ENCODE measurements around the gene TMCC2.

Gene TMCC2

GRCh38 chr1:205250699-205251098, 23.0 kb downstream of the TMCC2 start:
- Histone ChIP-seq H3K36me3 (replicated peaks) (no peaks in the 10 kb centered on the region), H3K4me3 (no peak overlapping the region), H3K4me1 (no peaks in the 10 kb centered on the region), H3K9me3 (no peaks in the 10 kb centered on the region), H3K27me3 (ENCODE audit: low read depth) (no peaks in the 10 kb centered on the region)
- no peak for DNase-seq (ENCODE audit: low spot score in 2 of 2)
- in situ Hi-C loops (cut with MboI; ENCODE audit: low sequenced_read_pairs) = no loop called here

DNA sequence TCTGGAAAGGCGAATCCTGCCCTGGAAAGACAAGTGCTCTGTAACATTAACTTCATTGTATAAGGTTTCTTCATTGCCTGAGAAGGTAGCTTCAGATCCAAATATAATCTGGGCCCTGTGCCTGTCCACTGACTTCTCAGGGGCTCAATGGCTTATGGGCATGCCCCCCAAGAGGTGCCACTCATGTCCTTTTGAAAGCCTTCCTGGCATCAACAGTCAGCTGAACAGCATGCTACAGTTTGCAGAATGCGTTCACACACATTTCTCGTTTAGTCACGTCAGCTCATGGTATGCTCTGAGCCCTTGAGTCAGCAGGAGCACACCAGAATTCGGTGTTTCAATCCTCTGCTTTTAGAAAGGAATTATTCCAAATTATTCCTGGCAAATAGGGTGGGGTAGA, 23.8 kb downstream of the TMCC2 start:
- in situ Hi-C loops (cut with MboI; ENCODE audit: low sequenced_read_pairs) = no loop called here
- no peak for DNase-seq (ENCODE audit: low spot score in 2 of 2)

DNA sequence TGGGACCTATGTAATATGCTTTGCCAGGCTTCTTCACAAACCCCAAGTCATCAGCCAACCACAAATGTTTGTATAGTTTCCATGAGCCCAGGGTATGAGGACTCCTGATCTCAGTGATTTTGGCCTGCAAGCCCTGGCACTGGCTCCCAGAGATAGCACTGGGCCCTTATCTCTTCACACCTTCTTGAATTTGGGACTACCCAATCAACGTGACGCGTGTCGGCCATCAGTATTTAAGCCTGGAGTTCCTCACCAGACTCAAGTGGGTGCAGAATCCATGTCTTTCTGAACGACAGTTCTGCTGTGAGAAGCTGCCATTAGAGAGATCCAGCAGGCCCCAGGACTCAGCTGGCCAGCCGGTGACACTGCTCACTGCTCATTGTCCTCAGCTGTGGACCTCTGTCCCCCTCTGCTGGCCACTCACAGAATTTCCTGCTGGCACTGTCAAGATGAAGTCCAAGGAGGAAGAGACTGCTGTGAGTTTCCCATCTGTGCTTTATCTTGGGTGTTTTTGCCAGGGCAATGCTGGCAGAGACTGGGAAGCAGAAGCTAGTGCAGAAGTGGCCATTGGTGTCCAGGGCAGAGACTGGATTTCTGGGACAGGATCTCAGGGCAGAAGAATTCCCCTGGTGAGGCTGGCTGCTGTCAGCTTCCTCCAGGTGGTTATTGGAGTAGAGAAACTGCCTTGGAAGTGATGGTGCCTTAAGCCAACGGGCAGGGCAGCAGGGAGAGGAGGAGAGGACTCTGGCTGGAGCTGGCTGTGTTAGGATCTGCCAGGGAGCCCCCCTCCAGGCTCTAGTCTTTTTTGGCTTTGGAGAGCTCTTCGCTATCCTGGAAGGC, 28.4 kb downstream of the TMCC2 start:
- H3K36me3 ChIP-seq (replicated peaks) = no peaks in the 10 kb centered on the region
- H3K4me3 ChIP-seq = no peak overlapping the region
- H3K9me3 ChIP-seq = no peaks in the 10 kb centered on the region
- in situ Hi-C loops (cut with MboI; ENCODE audit: low sequenced_read_pairs) = loop anchor here (5.0 kb wide), 1 partner anchor 259 kb away; no protein-coding TSS in a partner anchor
- no peaks in the 10 kb centered on the region for H3K27me3 ChIP-seq (ENCODE audit: low read depth)
- H3K4me1 ChIP-seq = no peaks in the 10 kb centered on the region
- peak; percentile 60 to 90 for DNase-seq (ENCODE audit: low spot score in 2 of 2)

More for the DNA sequence above, 23.8 kb downstream of the TMCC2 start:
- no peaks in the 10 kb centered on the region for H3K4me1 ChIP-seq
- H3K9me3 ChIP-seq = no peaks in the 10 kb centered on the region
- H3K4me3 ChIP-seq = no peak overlapping the region
- no peaks in the 10 kb centered on the region for H3K36me3 ChIP-seq (replicated peaks)
- no peaks in the 10 kb centered on the region for H3K27me3 ChIP-seq (ENCODE audit: low read depth)

- Histone ChIP-seq H3K36me3 (replicated peaks) (no peaks in the 10 kb centered on the region), H3K4me3 (no peak overlapping the region), H3K9me3 (no peaks in the 10 kb centered on the region), H3K27me3 (ENCODE audit: low read depth) (no peaks in the 10 kb centered on the region), H3K4me1 (no peaks in the 10 kb centered on the region)
- no peak for DNase-seq (ENCODE audit: low spot score in 2 of 2)
- in situ Hi-C loops (cut with MboI; ENCODE audit: low sequenced_read_pairs) = loop anchor here (5.0 kb wide), 1 partner anchor 260 kb away; no protein-coding TSS in a partner anchor
These were observed 29.3 kb downstream of the TMCC2 start for GRCh38 chr1:205256951-205257625.

- no peak overlapping the region for H3K4me3 ChIP-seq
- no peaks in the 10 kb centered on the region for H3K36me3 ChIP-seq (replicated peaks)
- no peak for DNase-seq (ENCODE audit: low spot score in 2 of 2)
- H3K9me3 ChIP-seq = no peaks in the 10 kb centered on the region
- in situ Hi-C loops (cut with MboI; ENCODE audit: low sequenced_read_pairs) = loop anchor here (5.0 kb wide), 1 partner anchor 260 kb away; no protein-coding TSS in a partner anchor
- H3K4me1 ChIP-seq = no peaks in the 10 kb centered on the region
- H3K27me3 ChIP-seq (ENCODE audit: low read depth) = no peaks in the 10 kb centered on the region
These were observed 30.0 kb downstream of the TMCC2 start for GRCh38 chr1:205257735-205258134.

- Histone ChIP-seq H3K4me1 (no peaks in the 10 kb centered on the region), H3K27me3 (ENCODE audit: low read depth) (no peaks in the 10 kb centered on the region), H3K4me3 (no peak overlapping the region), H3K9me3 (no peaks in the 10 kb centered on the region), H3K36me3 (replicated peaks) (no peaks in the 10 kb centered on the region)
- no peak for DNase-seq (ENCODE audit: low spot score in 2 of 2)
- in situ Hi-C loops (cut with MboI; ENCODE audit: low sequenced_read_pairs) = loop anchor here (5.0 kb wide), 1 partner anchor 261 kb away; no protein-coding TSS in a partner anchor
These were observed 30.5 kb downstream of the TMCC2 start for GRCh38 chr1:205258261-205258691.

DNA sequence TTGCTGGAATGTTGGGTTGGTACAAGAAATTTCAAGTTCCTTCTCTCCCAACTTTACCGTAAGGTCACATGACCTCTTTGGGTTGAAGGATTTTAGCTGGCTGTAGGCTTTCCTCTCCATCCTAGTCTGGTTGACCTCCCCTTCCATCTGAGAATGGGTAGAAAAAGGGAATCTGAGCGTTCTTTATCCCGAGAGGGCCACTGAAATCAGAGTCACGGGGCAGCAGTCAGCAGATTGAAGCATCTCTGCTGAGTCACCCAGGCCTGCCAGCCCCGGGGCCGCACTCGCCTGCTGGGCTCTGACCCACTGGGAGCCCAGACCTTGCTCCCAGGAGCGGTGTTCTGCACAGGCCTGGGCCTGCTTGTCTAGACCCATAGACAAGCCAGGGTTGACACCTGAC, 31.0 kb downstream of the TMCC2 start:
- no peaks in the 10 kb centered on the region for H3K4me1 ChIP-seq
- in situ Hi-C loops (cut with MboI; ENCODE audit: low sequenced_read_pairs) = loop anchor here (5.0 kb wide), 1 partner anchor 261 kb away; no protein-coding TSS in a partner anchor
- DNase-seq (ENCODE audit: low spot score in 2 of 2) = no peak
- H3K9me3 ChIP-seq = no peaks in the 10 kb centered on the region
- H3K4me3 ChIP-seq = no peak overlapping the region
- H3K27me3 ChIP-seq (ENCODE audit: low read depth) = no peaks in the 10 kb centered on the region
- no peaks in the 10 kb centered on the region for H3K36me3 ChIP-seq (replicated peaks)

DNA sequence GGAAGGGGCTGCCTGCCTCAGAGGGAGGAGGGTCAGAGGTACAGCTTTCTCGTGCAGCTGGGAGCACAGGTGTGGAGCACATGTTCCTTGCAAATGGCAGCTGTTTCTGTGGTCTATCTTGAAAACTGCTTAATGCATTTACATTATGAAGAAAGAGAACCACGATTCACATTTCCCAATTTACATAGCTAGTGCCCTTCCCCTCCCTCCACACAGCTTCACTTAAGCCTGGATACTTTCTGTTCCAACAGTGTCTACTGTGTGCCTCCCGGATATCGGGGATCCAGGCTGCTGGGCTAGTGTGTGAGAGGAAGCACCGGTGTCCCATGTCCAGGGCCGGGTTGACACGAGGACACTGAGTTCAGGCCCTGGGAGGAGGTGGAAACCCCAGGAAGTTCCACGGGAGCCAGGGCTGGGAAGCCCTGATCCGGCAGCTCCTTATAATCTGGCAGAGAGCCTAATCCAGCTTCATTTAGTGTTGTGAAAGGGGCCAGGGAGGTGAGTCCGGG, 31.6 kb downstream of the TMCC2 start:
- in situ Hi-C loops (cut with MboI; ENCODE audit: low sequenced_read_pairs) = loop anchor here (5.0 kb wide), 1 partner anchor 262 kb away; no protein-coding TSS in a partner anchor
- DNase-seq (ENCODE audit: low spot score in 2 of 2) = no peak
- Histone ChIP-seq H3K4me1 (no peaks in the 10 kb centered on the region), H3K4me3 (no peak overlapping the region), H3K27me3 (ENCODE audit: low read depth) (no peaks in the 10 kb centered on the region), H3K36me3 (replicated peaks) (no peaks in the 10 kb centered on the region), H3K9me3 (no peaks in the 10 kb centered on the region)

GRCh38 chr1:205259998-205260397, 32.3 kb downstream of the TMCC2 start:
- Histone ChIP-seq H3K36me3 (replicated peaks) (no peaks in the 10 kb centered on the region), H3K9me3 (no peaks in the 10 kb centered on the region), H3K27me3 (ENCODE audit: low read depth) (no peaks in the 10 kb centered on the region), H3K4me1 (no peaks in the 10 kb centered on the region), H3K4me3 (no peak overlapping the region)
- DNase-seq (ENCODE audit: low spot score in 2 of 2) = no peak
- in situ Hi-C loops (cut with MboI; ENCODE audit: low sequenced_read_pairs) = loop anchor here (5.0 kb wide), 1 partner anchor 263 kb away; no protein-coding TSS in a partner anchor

DNA sequence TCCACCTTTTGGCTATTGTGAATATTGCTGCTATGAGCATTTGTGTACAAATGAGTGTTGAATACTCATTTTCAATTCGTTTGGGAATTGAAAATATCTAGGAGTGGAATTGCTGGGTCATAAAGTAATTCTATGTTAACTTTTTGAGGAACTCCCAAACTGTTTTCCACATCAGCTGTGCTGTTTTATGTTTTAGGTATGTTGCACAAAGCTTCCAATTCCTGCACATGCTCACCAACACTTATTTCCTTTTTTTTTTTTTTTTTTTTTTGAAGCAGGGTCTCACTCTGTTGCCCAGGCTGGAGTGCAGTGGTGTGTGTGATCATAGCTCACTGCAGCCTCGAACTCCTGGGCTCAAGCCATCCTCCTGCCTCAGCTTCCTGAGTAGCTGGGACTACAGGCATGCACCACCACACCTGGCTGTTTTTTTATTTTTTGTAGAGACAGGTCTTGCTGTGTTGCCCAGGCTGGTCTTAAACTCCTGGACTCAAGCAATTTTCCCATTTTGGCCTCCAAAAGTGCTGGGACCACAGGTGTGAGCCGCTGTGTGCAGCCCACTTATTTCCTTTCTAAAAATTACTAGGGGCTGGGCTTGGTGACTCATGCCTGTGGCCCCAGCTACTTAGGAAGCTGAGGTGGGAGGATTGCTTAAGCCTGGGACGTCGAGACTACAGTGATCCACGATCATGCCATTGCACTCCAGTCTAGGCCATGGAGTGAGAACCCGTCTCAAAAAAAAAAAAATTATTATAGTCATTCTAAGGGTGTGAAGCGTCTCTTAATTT, 33.4 kb downstream of the TMCC2 start:
- no peak for DNase-seq (ENCODE audit: low spot score in 2 of 2)
- Histone ChIP-seq H3K4me1 (no peaks in the 10 kb centered on the region), H3K36me3 (replicated peaks) (no peaks in the 10 kb centered on the region), H3K4me3 (no peak overlapping the region), H3K27me3 (ENCODE audit: low read depth) (no peaks in the 10 kb centered on the region), H3K9me3 (no peaks in the 10 kb centered on the region)
- in situ Hi-C loops (cut with MboI; ENCODE audit: low sequenced_read_pairs) = no loop called here

DNA sequence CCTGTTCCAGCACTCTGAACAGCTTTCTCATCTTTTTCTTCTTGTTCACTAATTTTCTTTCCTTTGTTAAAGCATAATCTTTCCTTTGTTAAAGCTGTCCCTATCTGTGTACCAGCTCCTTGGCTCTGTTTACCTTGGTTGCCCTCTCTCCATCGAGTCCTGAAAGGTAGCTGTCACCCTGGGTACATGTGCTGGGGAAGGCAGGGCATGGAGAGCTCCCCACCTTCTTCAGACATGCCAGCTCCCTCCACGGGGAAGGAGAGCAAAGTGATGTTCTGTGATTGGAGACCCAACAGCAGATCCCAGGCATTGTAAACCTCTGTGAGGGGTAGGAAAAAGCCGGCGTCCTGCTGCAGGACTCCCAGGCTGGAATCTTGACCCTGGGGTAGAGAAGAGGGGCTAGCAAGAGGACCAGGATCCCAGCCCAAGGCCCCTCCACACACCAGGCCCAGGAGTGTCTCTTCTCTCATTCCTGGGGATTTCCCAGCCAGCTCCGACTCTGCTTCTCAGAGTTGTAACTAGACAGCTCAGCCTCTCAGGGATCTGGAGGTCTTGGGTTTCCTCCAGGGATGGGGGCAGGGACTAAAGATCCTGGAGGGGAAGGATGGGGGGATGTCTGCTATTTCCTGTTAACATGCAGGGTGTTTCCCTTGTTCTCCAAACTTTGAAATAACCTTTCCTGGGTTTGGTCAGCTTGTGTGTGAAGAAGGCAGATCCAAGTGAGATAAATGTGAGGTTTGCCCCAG, 34.4 kb downstream of the TMCC2 start:
- in situ Hi-C loops (cut with MboI; ENCODE audit: low sequenced_read_pairs) = no loop called here
- H3K9me3 ChIP-seq = no peaks in the 10 kb centered on the region
- no peaks in the 10 kb centered on the region for H3K27me3 ChIP-seq (ENCODE audit: low read depth)
- H3K36me3 ChIP-seq (replicated peaks) = no peaks in the 10 kb centered on the region
- no peak overlapping the region for H3K4me3 ChIP-seq
- H3K4me1 ChIP-seq = no peaks in the 10 kb centered on the region
- no peak for DNase-seq (ENCODE audit: low spot score in 2 of 2)

DNA sequence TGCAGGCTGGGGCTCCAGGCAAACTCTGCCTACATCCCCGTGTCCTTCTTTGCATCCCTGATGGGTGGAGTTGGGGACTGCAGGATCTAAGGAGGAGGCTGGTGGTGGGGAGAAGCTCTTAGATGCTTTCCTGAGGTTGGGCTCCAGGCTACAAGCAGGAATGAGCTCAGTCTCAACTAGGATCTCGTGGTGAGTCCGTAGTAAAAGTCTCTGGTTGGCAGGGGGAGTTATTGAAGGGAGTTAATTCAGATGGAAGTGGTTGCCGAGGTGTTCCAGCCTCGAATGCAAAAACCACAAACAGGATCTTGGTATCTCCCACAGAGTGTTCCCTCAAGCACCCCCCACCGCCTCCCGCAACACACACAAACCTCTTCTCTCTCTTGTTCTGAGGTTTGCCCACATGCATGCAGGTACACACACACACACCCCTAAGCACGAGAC, 35.0 kb downstream of the TMCC2 start:
- in situ Hi-C loops (cut with MboI; ENCODE audit: low sequenced_read_pairs) = no loop called here
- Histone ChIP-seq H3K36me3 (replicated peaks) (no peaks in the 10 kb centered on the region), H3K4me1 (no peaks in the 10 kb centered on the region), H3K27me3 (ENCODE audit: low read depth) (no peaks in the 10 kb centered on the region), H3K4me3 (no peak overlapping the region), H3K9me3 (no peaks in the 10 kb centered on the region)
- no peak for DNase-seq (ENCODE audit: low spot score in 2 of 2)

All from HAP-1 (cell line).